HCT116 (cell line): Measurements from ENCODE around the gene GATAD2A. TPM values are rescaled to one million over a fixed set of nuclear protein-coding genes. Genes with fewer than 3 reads are reported as not detected.

Experiments used
- ATAC-seq: fragments of 200-7000 bp; cut with Tn5 transposase; 2 replicates; pipeline ENCODE4 v1.9.1; 2020; ENCODE audit warnings: mild to moderate bottlenecking, moderate library complexity
- BruUV-seq: library from RNA; stranded (reverse); fragments of 400-500 nt; replicated peaks from 2 replicates; lab custom pipeline; 2021; lab: Mats Ljungman, UMichigan
- CTCF ChIA-PET: fragments of 300-600 bp; sonication (Branson Sonifier 250); formaldehyde crosslinking; loops from one replicate; lab custom pipeline; 2021; ENCODE audit warnings: antibody characterized with exemption; lab: Charles Lee
- POLR2A ChIA-PET: fragments of 300-600, 350-600 bp; sonication (Branson Sonifier 250); formaldehyde crosslinking; loops from one replicate; lab custom pipeline; 2021; ENCODE audit warnings: antibody characterized with exemption; lab: Charles Lee
- RAD21 ChIA-PET, 2 experiments: fragments of 300-600 bp; sonication (Branson Sonifier 250); formaldehyde crosslinking; loops; one replicate each; lab custom pipeline; 2023; ENCODE audit warnings: low total read pairs in 2 of 2; ENCODE audit not compliant: uncharacterized antibody in 2 of 2, unreplicated experiment in 2 of 2, low non-redundant PET in 1 of 2; lab: Charles Lee
- DNase-seq: peaks from one replicate; pipeline ENCODE4 v3.0.0-alpha.2; 2010; ENCODE audit warnings: low read depth, low spot score
- H2AFZ ChIP-seq: fragments of 200-600 bp; shearing (Covaris generic), sonication (generic); 2 replicates; pipeline ENCODE4 v1.6.1; 2017; ENCODE audit warnings: low read depth, mixed run types, mixed read lengths, antibody characterized with exemption, low read length; ENCODE audit not compliant: poor library complexity, severe bottlenecking
- H3K27ac ChIP-seq: 2 replicates; pipeline ENCODE4 v1.5.1; 2012; ENCODE audit warnings: low read depth, low read length
- H3K27me3 ChIP-seq: fragments of 200-600 bp; sonication (generic); 2 replicates; pipeline ENCODE4 v1.6.1; 2016; ENCODE audit warnings: mixed run types, low read length, mixed read lengths; ENCODE audit not compliant: insufficient read depth
- H3K36me3 ChIP-seq, 2 experiments: fragments of 200-500 bp in 1 of 2; fragments of 200-600 bp in 1 of 2; sonication (Bioruptor generic) in 1 of 2; sonication (generic) in 1 of 2; 2 replicates each; pipeline versions ENCODE4 v1.5.1 to v1.6.1; 2014 to 2016; ENCODE audit warnings: low read length in 2 of 2, inconsistent platforms in 1 of 2, mixed read lengths in 1 of 2, mixed run types in 1 of 2; ENCODE audit not compliant: insufficient read depth in 2 of 2, control insufficient read depth in 1 of 2
- H3K4me1 ChIP-seq, 2 experiments: fragments of 200-600 bp in 1 of 2; sonication (generic) in 1 of 2; 2 replicates each; pipeline versions ENCODE4 v1.5.1 to v1.6.1; 2012 to 2017; ENCODE audit warnings: low read length in 2 of 2, inconsistent platforms in 1 of 2, mild to moderate bottlenecking in 1 of 2, mixed read lengths in 1 of 2, mixed run types in 1 of 2, moderate library complexity in 1 of 2; ENCODE audit not compliant: insufficient read depth in 2 of 2, control insufficient read depth in 1 of 2
- H3K4me2 ChIP-seq: fragments of 200-600 bp; sonication (generic); 2 replicates; pipeline ENCODE4 v1.6.1; 2017; ENCODE audit warnings: mixed run types, low read length, mixed read lengths
- H3K4me3 ChIP-seq, 2 experiments: fragments of 200-600 bp in 1 of 2; sonication (generic) in 1 of 2; replicated peaks in 1 of 2; 2 replicates each; pipeline ENCODE4 v1.5.1; 2011 to 2016; ENCODE audit warnings: low read length in 2 of 2, control low read depth in 1 of 2, low read depth in 1 of 2, mild to moderate bottlenecking in 1 of 2, mixed read lengths in 1 of 2, mixed run types in 1 of 2
- H3K79me2 ChIP-seq: fragments of 200-600 bp; sonication (generic); 2 replicates; pipeline ENCODE4 v1.6.1; 2017; ENCODE audit warnings: mild to moderate bottlenecking, mixed run types, low read length, moderate library complexity, mixed read lengths; ENCODE audit not compliant: insufficient read depth
- H3K9ac ChIP-seq: fragments of 200-600 bp; sonication (generic); 2 replicates; pipeline ENCODE4 v1.6.1; 2016; ENCODE audit warnings: low read length, mixed read lengths
- H3K9me2 ChIP-seq: fragments of 200-600 bp; sonication (generic), shearing (Covaris generic); 2 replicates; pipeline ENCODE4 v1.6.1; 2017; ENCODE audit warnings: mixed run types, mild to moderate bottlenecking, moderate library complexity; ENCODE audit not compliant: insufficient read depth
- H3K9me3 ChIP-seq, 2 experiments: fragments of 200-500 bp in 1 of 2; fragments of 200-600 bp in 1 of 2; sonication (Bioruptor generic) in 1 of 2; sonication (generic) in 1 of 2; 2 replicates each; pipeline ENCODE4 v1.6.1; 2014 to 2017; ENCODE audit warnings: low read length in 2 of 2, mixed read lengths in 2 of 2, inconsistent platforms in 1 of 2, low read depth in 1 of 2, mild to moderate bottlenecking in 1 of 2, mixed run types in 1 of 2, moderate library complexity in 1 of 2; ENCODE audit not compliant: control insufficient read depth in 1 of 2, insufficient read depth in 1 of 2
- H4K20me1 ChIP-seq: fragments of 200-600 bp; sonication (generic), shearing (Covaris generic); 2 replicates; pipeline ENCODE4 v1.6.1; 2017; ENCODE audit warnings: mixed run types, mild to moderate bottlenecking, moderate library complexity; ENCODE audit not compliant: insufficient read depth
- ATF3 ChIP-seq: IDR thresholded peaks from 2 replicates; pipeline ENCODE4 v1.6.1; 2012
- CTCF ChIP-seq, 3 experiments: fragments of 200-600 bp in 1 of 3; sonication (generic) in 1 of 3; IDR thresholded peaks in 2 of 3; conservative IDR thresholded peaks in 1 of 3; 2 replicates each; pipeline ENCODE4 v1.5.1; 2012 to 2017; ENCODE audit warnings: low read depth in 2 of 3, low read length in 2 of 3, antibody characterized with exemption in 1 of 3, borderline replicate concordance in 1 of 3, control low read depth in 1 of 3, mild to moderate bottlenecking in 1 of 3, mixed read lengths in 1 of 3, mixed run types in 1 of 3, moderate library complexity in 1 of 3; ENCODE audit not compliant: insufficient read depth in 1 of 3
- EGR1 ChIP-seq: IDR thresholded peaks from 2 replicates; pipeline ENCODE4 v1.6.1; 2012; ENCODE audit warnings: low read depth
- ELF1 ChIP-seq: IDR thresholded peaks from 2 replicates; pipeline ENCODE4 v1.6.1; 2012; ENCODE audit warnings: low read depth, borderline replicate concordance
- EZH2phosphoT487 ChIP-seq: fragments of 200-600 bp; IDR thresholded peaks from 2 replicates; pipeline ENCODE4 v1.6.1; 2018; ENCODE audit warnings: antibody characterized with exemption, borderline replicate concordance
- JUND ChIP-seq: IDR thresholded peaks from 2 replicates; pipeline ENCODE4 v1.6.1; 2012
- MAX ChIP-seq: IDR thresholded peaks from 2 replicates; pipeline ENCODE4 v1.6.1; 2012
- POLR2AphosphoS5 ChIP-seq: IDR thresholded peaks from 2 replicates; pipeline ENCODE4 v1.6.1; 2011; ENCODE audit warnings: mild to moderate bottlenecking, low read depth, low read length, moderate library complexity
- REST ChIP-seq: IDR thresholded peaks from 2 replicates; pipeline ENCODE4 v1.6.1; 2012; ENCODE audit warnings: low read depth
- SIN3A ChIP-seq: IDR thresholded peaks from 2 replicates; pipeline ENCODE4 v1.6.1; 2012; ENCODE audit warnings: low read depth
- SP1 ChIP-seq: IDR thresholded peaks from 2 replicates; pipeline ENCODE4 v1.6.1; 2012; ENCODE audit warnings: low read depth
- TCF7L2 ChIP-seq: IDR thresholded peaks from 2 replicates; pipeline ENCODE4 v1.7.0; 2011; ENCODE audit warnings: borderline replicate concordance, inconsistent platforms; ENCODE audit not compliant: insufficient read depth, insufficient read length; ENCODE audit errors: extremely low read depth
- YY1 ChIP-seq: IDR thresholded peaks from 2 replicates; pipeline ENCODE4 v1.6.1; 2011; ENCODE audit warnings: low read length, low read depth, moderate library complexity, mild to moderate bottlenecking; ENCODE audit not compliant: insufficient replicate concordance; ENCODE audit errors: extremely low read depth
- ZNF274 ChIP-seq: fragments of 200-500 bp; sonication (Bioruptor generic); IDR thresholded peaks from 2 replicates; pipeline ENCODE4 v1.6.1; 2014; ENCODE audit warnings: mild to moderate bottlenecking, low read depth, low read length, inconsistent platforms
- intact Hi-C: fragments of 100-400 bp; cut with micrococcal nuclease; formaldehyde crosslinking; loops from 2 replicates; pipeline ENCODE4 v1.10.0; 2022
- total RNA-seq: library from RNA; stranded (reverse); gene quantifications from one replicate; pipeline ENCODE4 v1.2.1, GENCODE V29; 2021; ENCODE audit not compliant: unreplicated experiment

The GATAD2A gene
- total RNA-seq, 1 experiment from 2014 or later, result 130 TPM

GRCh38 chr19:19443902-19444680 is 38.6 kb downstream of the GATAD2A start:
- no TSS peak for BruUV-seq
- ChIA-PET CTCF (no interaction called here), POLR2A (no interaction called here), RAD21 (interaction anchor here in 1 of 2 experiments (0.6 kb wide), 1 partner anchor 21 kb away, joined by 3 read pairs; no protein-coding TSS in a partner anchor)
- Histone ChIP-seq H3K4me3 (no peak overlapping the region), H3K36me3 (no peaks in the 10 kb centered on the region), H3K4me1 (peaks cover 0 to 24% of the 10 kb centered on the region in 2 experiments; a peak in 2 of 4 replicates), H3K4me2 (peak overlapping the region; percentile 33), H2AFZ (no peak overlapping the region), H3K27ac (no peak overlapping the region), H3K27me3 (no peaks in the 10 kb centered on the region), H4K20me1 (peaks cover 15% of the 10 kb centered on the region; the same call in 1 of the 2 replicates), H3K9me2 (no peaks in the 10 kb centered on the region), H3K9me3 (no peaks in the 10 kb centered on the region), H3K79me2 (peaks cover 95% of the 10 kb centered on the region), H3K9ac (no peak overlapping the region)
- DNase-seq (no peak), ATAC-seq (no peak; the same call in 1 of the 2 replicates)
- TF ChIP-seq ELF1 (no peak), REST (no peak), YY1 (no peak), EGR1 (no peak), TCF7L2 (no peak), CTCF (IDR thresholded peaks at IDR 0.05 in 2 of 3, conservative IDR thresholded peaks at IDR 0.05 in 1 of 3; ENCODE audit: borderline replicate concordance in 1 of 3, insufficient read depth in 1 of 3, low read depth in 2 of 3, low read length in 2 of 3) (no peak), POLR2AphosphoS5 (no peak), SIN3A (no peak), MAX (no peak), EZH2phosphoT487 (no peak), SP1 (no peak), JUND (no peak), ZNF274 (no peak), ATF3 (no peak)
- intact Hi-C loops, result no loop called here
